ENCODE measurements around the gene SLC13A3. TPM values are rescaled to one million over a fixed set of nuclear protein-coding genes. Genes with fewer than 3 reads are reported as not detected.

SLC13A3 gene
- total RNA-seq, 4 donors from 2014 or later, result 0.20 to 2.8 (median 1.1) TPM

DNA sequence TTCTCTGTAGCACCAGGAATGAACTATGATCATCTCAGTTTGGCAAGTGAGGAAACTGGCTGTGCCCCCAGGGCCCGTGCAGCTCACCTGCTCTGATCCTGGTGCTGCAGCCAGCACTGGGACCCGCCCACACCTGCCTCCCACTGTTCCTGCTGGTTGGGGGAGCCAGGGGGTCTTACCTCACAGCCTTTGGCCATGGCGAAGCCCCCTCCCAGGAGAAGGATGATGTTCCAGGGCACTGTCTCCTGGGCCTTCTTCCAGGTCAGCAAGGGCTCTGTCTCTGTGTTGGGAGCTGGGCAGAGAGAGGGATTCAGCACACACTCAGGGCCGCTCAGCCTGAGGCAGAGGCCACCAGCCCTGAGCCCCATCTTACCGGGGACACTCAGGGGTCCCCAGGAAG is 75.9 kb downstream of the SLC13A3 start:
- ATAC-seq (no peak), DNase-seq (no peak)
- in situ Hi-C loops (cut with MboI; ENCODE audit: low sequenced_read_pairs in 4 of 4), result no loop called here
- H3K27ac ChIP-seq, result no peak overlapping the region
- no peaks in the 10 kb centered on the region for H3K4me1 ChIP-seq
- H3K4me3 ChIP-seq, result no peak overlapping the region
- TF ChIP-seq, protein P1, sequence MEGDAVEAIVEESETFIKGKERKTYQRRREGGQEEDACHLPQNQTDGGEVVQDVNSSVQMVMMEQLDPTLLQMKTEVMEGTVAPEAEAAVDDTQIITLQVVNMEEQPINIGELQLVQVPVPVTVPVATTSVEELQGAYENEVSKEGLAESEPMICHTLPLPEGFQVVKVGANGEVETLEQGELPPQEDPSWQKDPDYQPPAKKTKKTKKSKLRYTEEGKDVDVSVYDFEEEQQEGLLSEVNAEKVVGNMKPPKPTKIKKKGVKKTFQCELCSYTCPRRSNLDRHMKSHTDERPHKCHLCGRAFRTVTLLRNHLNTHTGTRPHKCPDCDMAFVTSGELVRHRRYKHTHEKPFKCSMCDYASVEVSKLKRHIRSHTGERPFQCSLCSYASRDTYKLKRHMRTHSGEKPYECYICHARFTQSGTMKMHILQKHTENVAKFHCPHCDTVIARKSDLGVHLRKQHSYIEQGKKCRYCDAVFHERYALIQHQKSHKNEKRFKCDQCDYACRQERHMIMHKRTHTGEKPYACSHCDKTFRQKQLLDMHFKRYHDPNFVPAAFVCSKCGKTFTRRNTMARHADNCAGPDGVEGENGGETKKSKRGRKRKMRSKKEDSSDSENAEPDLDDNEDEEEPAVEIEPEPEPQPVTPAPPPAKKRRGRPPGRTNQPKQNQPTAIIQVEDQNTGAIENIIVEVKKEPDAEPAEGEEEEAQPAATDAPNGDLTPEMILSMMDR (IDR thresholded peaks at IDR 0.05 in 4 of 5, conservative IDR thresholded peaks at IDR 0.05 in 1 of 5), result no peak
- TF ChIP-seq POLR2A (IDR thresholded peaks at IDR 0.05), result no peak
- H3K36me3 ChIP-seq, result no peaks in the 10 kb centered on the region
- H3K9me3 ChIP-seq, result no peaks in the 10 kb centered on the region
- no peaks in the 10 kb centered on the region for H3K27me3 ChIP-seq
- intact Hi-C loops (cut with DNase I; ENCODE audit: low total_unique reads), result no loop called here

DNA sequence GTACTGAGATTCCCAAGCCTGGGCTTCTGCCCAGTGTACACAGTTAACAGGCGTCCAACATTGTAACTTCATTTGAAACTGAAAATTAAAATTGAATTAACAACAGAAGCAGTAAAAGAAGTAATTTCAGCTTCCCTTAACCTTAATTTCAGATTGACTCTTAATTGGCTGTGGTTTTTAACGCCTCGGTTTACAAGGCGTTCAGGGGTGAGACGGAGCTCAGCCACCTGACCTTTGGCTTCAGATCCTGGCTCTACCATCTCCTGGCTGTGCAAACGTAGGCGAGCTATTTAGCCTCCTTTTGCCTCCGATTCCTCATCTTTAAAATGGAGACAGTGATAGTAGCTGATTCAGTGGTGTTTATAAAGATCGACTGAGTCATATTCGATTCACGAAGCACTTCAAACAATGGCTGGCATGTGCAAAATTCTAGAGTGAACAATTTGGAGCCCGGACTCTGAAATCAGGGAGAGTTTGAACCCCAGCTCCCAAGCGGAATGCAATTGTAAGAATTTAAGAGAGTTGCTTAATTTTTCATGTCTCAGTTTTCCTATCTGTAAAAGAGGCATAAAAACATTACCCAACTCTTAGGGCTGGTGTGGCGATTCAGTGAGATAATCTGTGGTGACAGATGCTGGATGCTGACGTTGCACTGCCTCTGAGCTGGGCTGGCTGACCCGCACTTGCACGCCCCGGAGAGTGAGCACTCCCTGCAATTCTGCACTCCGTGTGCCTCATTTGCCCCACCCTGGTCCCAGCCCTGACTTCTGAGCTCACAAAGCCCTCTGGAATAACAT is 77.3 kb downstream of the SLC13A3 start:
- Histone ChIP-seq H3K27me3 (no peaks in the 10 kb centered on the region), H3K27ac (no peak overlapping the region), H3K9me3 (no peaks in the 10 kb centered on the region), H3K4me3 (no peak overlapping the region), H3K4me1 (no peaks in the 10 kb centered on the region), H3K36me3 (no peaks in the 10 kb centered on the region)
- TF ChIP-seq, protein P1 (IDR thresholded peaks at IDR 0.05 in 4 of 5, conservative IDR thresholded peaks at IDR 0.05 in 1 of 5), result no peak
- TF ChIP-seq POLR2A (IDR thresholded peaks at IDR 0.05), result no peak
- intact Hi-C loops (cut with DNase I; ENCODE audit: low total_unique reads), result no loop called here
- in situ Hi-C loops (cut with MboI; ENCODE audit: low sequenced_read_pairs in 4 of 4), result no loop called here
- no peak for DNase-seq
- ATAC-seq, result no peak

DNA sequence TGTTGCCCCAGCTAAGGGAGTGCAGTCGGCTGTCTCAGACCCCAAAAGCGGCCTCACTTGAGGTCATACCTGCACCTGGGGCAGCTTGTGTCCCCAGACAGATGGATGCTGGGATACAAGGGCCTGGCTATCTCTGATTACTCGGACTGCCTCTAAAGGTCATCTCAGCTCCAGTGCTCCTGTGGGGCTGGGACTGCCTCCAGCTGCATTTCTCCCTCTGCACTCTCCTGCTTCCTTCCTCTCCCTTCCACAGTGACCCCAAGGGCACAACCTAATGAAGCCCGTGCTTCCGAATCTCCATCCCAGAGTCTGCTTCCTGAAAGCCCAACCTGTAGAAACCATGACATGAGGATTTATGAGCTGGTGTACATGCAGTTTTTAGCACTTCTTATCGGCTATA is 78.0 kb downstream of the SLC13A3 start:
- TF ChIP-seq, protein P1 (IDR thresholded peaks at IDR 0.05 in 4 of 5, conservative IDR thresholded peaks at IDR 0.05 in 1 of 5), result no peak
- TF ChIP-seq POLR2A (IDR thresholded peaks at IDR 0.05), result no peak
- no peak for ATAC-seq
- Histone ChIP-seq H3K4me1 (peaks cover 0 to 6% of the 10 kb centered on the region in 2 donors), H3K4me3 (no peak overlapping the region), H3K36me3 (no peaks in the 10 kb centered on the region), H3K9me3 (no peaks in the 10 kb centered on the region), H3K27me3 (no peaks in the 10 kb centered on the region), H3K27ac (no peak overlapping the region)
- in situ Hi-C loops (cut with MboI; ENCODE audit: low sequenced_read_pairs in 4 of 4), result no loop called here
- DNase-seq, result no peak
- intact Hi-C loops (cut with DNase I; ENCODE audit: low total_unique reads), result no loop called here

DNA sequence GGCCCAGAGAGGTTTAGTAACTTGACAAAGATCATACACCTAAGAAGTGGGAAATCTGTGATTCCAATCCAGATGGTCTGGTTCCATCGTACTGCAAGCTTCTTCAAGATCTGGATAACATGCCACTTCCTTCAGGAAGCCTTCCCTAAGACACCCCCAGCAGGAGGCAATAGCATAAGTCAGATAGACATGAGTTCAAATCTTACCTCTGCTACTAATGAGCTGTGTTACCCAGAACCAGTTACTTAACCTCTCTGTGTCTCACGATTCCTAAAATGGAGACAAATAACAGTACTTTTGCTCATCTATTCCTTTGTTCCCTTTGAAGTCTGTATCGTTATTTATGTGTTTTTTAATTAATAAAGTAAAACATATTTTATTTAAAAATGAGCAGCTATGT is 78.5 kb downstream of the SLC13A3 start:
- DNase-seq (no peak), ATAC-seq (no peak)
- TF ChIP-seq, protein P1 (IDR thresholded peaks at IDR 0.05 in 4 of 5, conservative IDR thresholded peaks at IDR 0.05 in 1 of 5), result no peak
- TF ChIP-seq POLR2A (IDR thresholded peaks at IDR 0.05), result no peak
- in situ Hi-C loops (cut with MboI; ENCODE audit: low sequenced_read_pairs in 4 of 4) (no loop called here), intact Hi-C loops (cut with DNase I; ENCODE audit: low total_unique reads) (no loop called here)
- Histone ChIP-seq H3K4me3 (no peak overlapping the region), H3K9me3 (no peaks in the 10 kb centered on the region), H3K36me3 (no peaks in the 10 kb centered on the region), H3K4me1 (peaks cover 0 to 6% of the 10 kb centered on the region in 2 donors), H3K27me3 (no peaks in the 10 kb centered on the region), H3K27ac (no peak overlapping the region)

All from gastrocnemius medialis (tissue), 4 donors.